DND-41 (cell line): ENCODE results near the gene KSR1.
"Not testable (repeated sequence)": the region's sequence is repeated elsewhere in the genome, so short reads cannot be mapped to it uniquely, and the experiment has no call there.

Experiments used
- ATAC-seq: fragments of 200-7000 bp; cut with Tn5 transposase; 3 replicates; pipeline ENCODE4 v1.9.1; 2021; ENCODE audit warnings: low read depth; ENCODE audit not compliant: insufficient read depth
- DNase-seq: peaks from one replicate; pipeline ENCODE4 v3.0.0-alpha.2; 2020
- H2AFZ ChIP-seq: 2 replicates; pipeline ENCODE4 v1.6.0; 2012; ENCODE audit warnings: low read depth, low read length
- H3K27ac ChIP-seq: 2 replicates; pipeline ENCODE4 v1.5.1; 2012; ENCODE audit warnings: low read length, inconsistent platforms
- H3K27me3 ChIP-seq: fragments of 200-600 bp; sonication (generic); 2 replicates; pipeline ENCODE4 v1.6.0; 2012; ENCODE audit warnings: low read length, mild to moderate bottlenecking, inconsistent platforms; ENCODE audit not compliant: insufficient read depth, poor library complexity
- H3K36me3 ChIP-seq: 2 replicates; pipeline ENCODE4 v1.5.1; 2012; ENCODE audit warnings: low read length, inconsistent platforms; ENCODE audit not compliant: insufficient read depth
- H3K4me1 ChIP-seq: 2 replicates; pipeline ENCODE4 v1.5.1; 2012; ENCODE audit warnings: mild to moderate bottlenecking, low read length; ENCODE audit not compliant: insufficient read depth
- H3K4me2 ChIP-seq: 2 replicates; pipeline ENCODE4 v1.6.0; 2012; ENCODE audit warnings: mild to moderate bottlenecking, moderate library complexity, low read length, inconsistent platforms; ENCODE audit not compliant: insufficient read depth
- H3K4me3 ChIP-seq, 2 experiments: fragments of 200-600 bp in 1 of 2; shearing (Covaris generic) in 1 of 2; 2 replicates each; pipeline ENCODE4 v1.5.1; 2012 to 2016; ENCODE audit warnings: inconsistent platforms in 2 of 2, low read length in 2 of 2, mild to moderate bottlenecking in 2 of 2, low read depth in 1 of 2, moderate library complexity in 1 of 2
- H3K79me2 ChIP-seq: 2 replicates; pipeline ENCODE4 v1.6.0; 2012; ENCODE audit warnings: low read length, inconsistent platforms; ENCODE audit not compliant: insufficient read depth
- H3K9ac ChIP-seq: 2 replicates; pipeline ENCODE4 v1.6.0; 2012; ENCODE audit warnings: low read depth, mild to moderate bottlenecking, inconsistent platforms, low read length, moderate library complexity
- H3K9me3 ChIP-seq: 2 replicates; pipeline ENCODE4 v1.5.1; 2012; ENCODE audit warnings: low read length, moderate library complexity, mild to moderate bottlenecking, inconsistent platforms; ENCODE audit not compliant: insufficient read depth, severe bottlenecking
- H4K20me1 ChIP-seq: 2 replicates; pipeline ENCODE4 v1.6.0; 2012; ENCODE audit warnings: low read length; ENCODE audit not compliant: insufficient read depth
- EZH2 ChIP-seq: IDR thresholded peaks from 3 replicates; pipeline ENCODE4 v1.6.1; 2012; ENCODE audit warnings: borderline replicate concordance, low read depth, mild to moderate bottlenecking, moderate library complexity, low read length, inconsistent platforms; ENCODE audit not compliant: severe bottlenecking
- TF ChIP-seq, protein P1 (sequence below): IDR thresholded peaks from 2 replicates; pipeline ENCODE4 v1.5.1; 2012; ENCODE audit warnings: borderline replicate concordance, low read length, moderate library complexity, mild to moderate bottlenecking; ENCODE audit not compliant: poor library complexity, severe bottlenecking; ENCODE audit errors: extremely low read depth

KSR1 gene

DNA sequence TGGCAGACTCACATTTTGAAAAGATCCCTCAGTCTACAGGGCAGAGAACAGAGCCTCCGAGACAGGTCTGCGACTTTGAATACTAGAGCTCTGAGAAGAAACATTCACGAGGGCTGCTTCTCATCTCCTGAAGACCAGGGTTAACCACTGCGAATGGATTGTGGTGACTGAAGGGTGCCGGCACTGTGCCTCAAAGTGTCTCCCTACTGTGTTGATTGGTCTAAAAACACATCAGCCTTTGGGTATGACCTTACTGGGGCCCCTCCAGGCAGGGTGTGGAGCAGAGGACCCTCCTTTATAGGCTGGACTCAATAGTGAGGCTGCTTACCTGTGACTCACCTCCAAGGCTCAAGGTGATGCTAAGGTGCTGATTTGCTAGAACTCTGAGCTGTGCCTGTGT, 172.1 kb downstream of the KSR1 start:
- H3K27me3 ChIP-seq = no peaks in the 10 kb centered on the region
- no peak overlapping the region for H3K4me3 ChIP-seq
- H3K36me3 ChIP-seq = no peaks in the 10 kb centered on the region
- no peak overlapping the region for H2AFZ ChIP-seq
- H3K9me3 ChIP-seq = no peaks in the 10 kb centered on the region
- H4K20me1 ChIP-seq = no peaks in the 10 kb centered on the region
- TF ChIP-seq, protein P1, sequence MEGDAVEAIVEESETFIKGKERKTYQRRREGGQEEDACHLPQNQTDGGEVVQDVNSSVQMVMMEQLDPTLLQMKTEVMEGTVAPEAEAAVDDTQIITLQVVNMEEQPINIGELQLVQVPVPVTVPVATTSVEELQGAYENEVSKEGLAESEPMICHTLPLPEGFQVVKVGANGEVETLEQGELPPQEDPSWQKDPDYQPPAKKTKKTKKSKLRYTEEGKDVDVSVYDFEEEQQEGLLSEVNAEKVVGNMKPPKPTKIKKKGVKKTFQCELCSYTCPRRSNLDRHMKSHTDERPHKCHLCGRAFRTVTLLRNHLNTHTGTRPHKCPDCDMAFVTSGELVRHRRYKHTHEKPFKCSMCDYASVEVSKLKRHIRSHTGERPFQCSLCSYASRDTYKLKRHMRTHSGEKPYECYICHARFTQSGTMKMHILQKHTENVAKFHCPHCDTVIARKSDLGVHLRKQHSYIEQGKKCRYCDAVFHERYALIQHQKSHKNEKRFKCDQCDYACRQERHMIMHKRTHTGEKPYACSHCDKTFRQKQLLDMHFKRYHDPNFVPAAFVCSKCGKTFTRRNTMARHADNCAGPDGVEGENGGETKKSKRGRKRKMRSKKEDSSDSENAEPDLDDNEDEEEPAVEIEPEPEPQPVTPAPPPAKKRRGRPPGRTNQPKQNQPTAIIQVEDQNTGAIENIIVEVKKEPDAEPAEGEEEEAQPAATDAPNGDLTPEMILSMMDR = no peak
- no peak for TF ChIP-seq EZH2
- DNase-seq (no peak), ATAC-seq (no peak)
- H3K79me2 ChIP-seq = peaks cover 22% of the 10 kb centered on the region
- no peak overlapping the region for H3K9ac ChIP-seq
- H3K27ac ChIP-seq = no peak overlapping the region
- no peak overlapping the region for H3K4me2 ChIP-seq
- H3K4me1 ChIP-seq = peaks cover 23% of the 10 kb centered on the region

DNA sequence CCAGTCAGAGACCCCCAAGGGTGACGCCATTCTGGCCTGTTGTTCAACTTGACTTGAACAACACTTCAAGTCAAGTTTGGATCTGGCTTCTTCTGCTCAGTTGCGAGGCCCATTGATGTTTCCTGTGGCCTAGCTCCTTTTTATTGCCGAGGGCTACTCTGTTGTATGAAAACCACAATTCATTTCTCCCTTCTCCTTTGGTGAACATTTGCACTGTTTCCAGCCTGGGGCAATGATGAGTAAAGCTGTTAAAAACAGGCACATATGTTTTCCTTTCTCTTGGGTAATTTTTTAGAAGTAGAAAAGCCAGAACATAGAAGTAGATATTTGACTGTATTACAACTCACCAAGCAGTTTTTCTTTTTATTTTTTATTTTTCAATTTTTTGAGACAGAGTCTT, 173.0 kb downstream of the KSR1 start:
- not testable (repeated sequence) for H3K36me3 ChIP-seq, H3K9me3 ChIP-seq, H3K27ac ChIP-seq, DNase-seq, H3K27me3 ChIP-seq, H2AFZ ChIP-seq, H3K9ac ChIP-seq, H3K4me2 ChIP-seq, ATAC-seq, H3K4me3 ChIP-seq, H4K20me1 ChIP-seq
- H3K4me1 ChIP-seq = peaks cover 23% of the 10 kb centered on the region
- peaks cover 30% of the 10 kb centered on the region for H3K79me2 ChIP-seq

DNA sequence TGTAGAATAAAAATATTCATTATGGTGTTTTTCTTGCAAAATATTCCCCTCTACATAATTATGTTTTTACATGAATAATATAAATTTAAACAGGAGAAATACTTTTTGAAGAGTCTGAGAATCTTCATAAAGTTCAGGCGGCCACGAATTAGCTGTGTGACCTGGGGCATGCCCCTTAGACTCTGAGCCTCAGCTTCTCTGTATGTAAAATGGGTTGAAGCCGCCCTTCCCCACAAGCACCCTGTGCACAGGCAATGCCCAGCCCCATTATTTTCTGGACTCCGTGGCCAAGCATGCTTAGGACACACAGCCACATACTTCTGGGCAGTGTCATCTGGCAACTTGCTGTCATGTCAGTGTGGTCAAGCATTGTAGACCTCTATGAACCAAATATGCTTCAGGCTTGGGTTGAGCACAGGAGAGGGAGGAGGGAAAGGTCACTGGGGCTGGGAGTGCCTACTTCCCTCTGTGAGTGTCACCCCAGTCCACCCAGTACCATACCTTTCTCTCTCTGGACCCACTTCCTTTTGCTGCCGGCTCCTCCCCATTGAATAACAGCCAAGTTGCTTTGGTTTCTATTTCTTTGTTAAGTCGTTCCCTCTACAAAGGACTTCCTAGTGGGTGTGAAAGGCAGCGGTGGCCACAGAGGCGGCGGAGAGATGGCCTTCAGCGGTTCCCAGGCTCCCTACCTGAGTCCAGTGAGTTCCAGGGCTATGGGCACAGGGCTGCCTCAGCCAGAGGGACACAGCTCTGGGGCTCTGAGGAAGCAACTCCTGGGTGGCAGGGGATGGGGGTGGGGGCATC, 174.6 kb downstream of the KSR1 start, which contains the start of gene LGALS9:
Gene LGALS9 (plus strand): TSS at position 582 of the 804 bp plus-strand sequence. CDS start 78 bp downstream, at position 660.
- TF ChIP-seq, protein P1 = no peak
- TF ChIP-seq EZH2 = no peak
- ATAC-seq (peak; percentile 90), DNase-seq (peak; percentile 68)
- H3K9ac ChIP-seq = peak within 1 kb of the TSS; percentile 53
- H3K27ac ChIP-seq = peak within 1 kb of the TSS; percentile 86
- H3K36me3 ChIP-seq = no peaks in the 10 kb centered on the region
- H3K27me3 ChIP-seq = no peaks in the 10 kb centered on the region
- peak within 1 kb of the TSS; percentile 65 for H3K4me2 ChIP-seq
- H3K4me1 ChIP-seq = peaks cover 23% of the 10 kb centered on the region
- H3K4me3 ChIP-seq = peak within 1 kb of the TSS; percentile 26 to 62; a peak in 3 of 4 replicates
- peak within 1 kb of the TSS; percentile 61 for H2AFZ ChIP-seq
- H4K20me1 ChIP-seq = no peaks in the 10 kb centered on the region
- H3K9me3 ChIP-seq = no peaks in the 10 kb centered on the region
- peaks cover 37% of the 10 kb centered on the region for H3K79me2 ChIP-seq

DNA sequence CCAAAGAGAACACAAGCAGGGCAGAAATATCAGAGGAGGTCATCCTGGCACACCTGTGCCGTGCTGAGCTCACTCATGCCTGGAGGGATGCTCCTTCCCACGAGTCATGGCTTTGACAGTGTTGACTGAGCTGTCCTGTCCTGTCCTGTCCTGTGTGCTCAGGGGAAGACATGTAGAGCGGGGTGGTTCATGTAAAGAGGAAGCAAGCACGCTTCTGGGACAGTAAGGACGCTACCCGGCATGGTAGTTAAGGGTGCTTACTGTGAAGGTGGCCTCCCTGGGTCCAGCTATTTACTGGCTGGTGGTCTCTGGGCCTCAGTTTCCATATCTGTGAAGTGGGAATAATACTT, 175.1 kb downstream of the KSR1 start:
- Histone ChIP-seq H3K27ac (peak overlapping the region; percentile 86), H3K9me3 (no peaks in the 10 kb centered on the region), H3K79me2 (peaks cover 37% of the 10 kb centered on the region), H2AFZ (peak overlapping the region; percentile 61), H3K36me3 (no peaks in the 10 kb centered on the region), H3K9ac (peak overlapping the region; percentile 53), H3K4me1 (peaks cover 23% of the 10 kb centered on the region), H3K27me3 (no peaks in the 10 kb centered on the region), H3K4me3 (peak overlapping the region; percentile 26 to 62; a peak in 3 of 4 replicates), H4K20me1 (no peaks in the 10 kb centered on the region), H3K4me2 (peak overlapping the region; percentile 65)
- TF ChIP-seq EZH2 = no peak
- TF ChIP-seq, protein P1 = no peak
- ATAC-seq = peak; percentile 73
- peak; percentile 32 for DNase-seq
